K562 (cell line): Measurements from ENCODE around the gene CLDN14. TPM values are rescaled to one million over a fixed set of nuclear protein-coding genes. Genes with fewer than 3 reads are reported as not detected.

Experiments
- EP300 ChIP-seq: IDR thresholded peaks from 2 replicates; pipeline ENCODE4 v1.6.1; 2012; ENCODE audit warnings: low read length, improper control_type of control experiment
- ETV6 ChIP-seq, 3 experiments: fragments of 150-350 bp in 1 of 3; sonication (generic) in 1 of 3; formaldehyde crosslinking in 1 of 3; IDR thresholded peaks; 2 replicates each; pipeline versions ENCODE4 v1.6.1 to v1.8.0; 2014 to 2022; ENCODE audit warnings: borderline replicate concordance in 2 of 3, low read depth in 2 of 3, antibody characterized with exemption in 1 of 3, low read length in 1 of 3, mild to moderate bottlenecking in 1 of 3, missing genetic modification reagents in 1 of 3
- GABPB1 ChIP-seq: sonication (generic); formaldehyde crosslinking; IDR thresholded peaks from 2 replicates; pipeline ENCODE4 v1.8.0; 2022; ENCODE audit warnings: mild to moderate bottlenecking, missing genetic modification reagents
- KLF13 ChIP-seq: fragments of 450-650 bp; IDR thresholded peaks from 2 replicates; pipeline ENCODE4 v1.6.1; 2016; ENCODE audit warnings: missing genetic modification characterization, low read depth, mild to moderate bottlenecking, missing compliant biosample characterization, moderate library complexity, borderline replicate concordance
- MYC ChIP-seq, 2 experiments: fragments of 250-450 bp in 1 of 2; sonication (Bioruptor Pico) in 1 of 2; IDR thresholded peaks; 2 replicates each; pipeline versions ENCODE4 v1.5.1 to v1.6.1; 2012 to 2021; ENCODE audit warnings: low read depth in 2 of 2, borderline replicate concordance in 1 of 2, improper control_type of control experiment in 1 of 2, low read length in 1 of 2, mild to moderate bottlenecking in 1 of 2, moderate library complexity in 1 of 2
- NR2C1 ChIP-seq, 2 experiments: fragments of 450-650 bp; IDR thresholded peaks; 2 replicates each; pipeline ENCODE4 v1.6.1; 2017; ENCODE audit warnings: mild to moderate bottlenecking in 2 of 2, antibody characterized with exemption in 1 of 2, inconsistent platforms in 1 of 2, missing compliant biosample characterization in 1 of 2, missing genetic modification characterization in 1 of 2
- RAD21 ChIP-seq, 2 experiments: fragments of 250-450 bp in 1 of 2; fragments of 450-650 bp in 1 of 2; sonication (Bioruptor Pico) in 1 of 2; formaldehyde crosslinking in 1 of 2; IDR thresholded peaks in 1 of 2; conservative IDR thresholded peaks in 1 of 2; 2 replicates each; pipeline versions ENCODE4 v1.4.0 to v1.8.0; 2020 to 2022; ENCODE audit warnings: mild to moderate bottlenecking in 2 of 2, moderate library complexity in 1 of 2
- TFAP4 ChIP-seq: sonication (generic); formaldehyde crosslinking; IDR thresholded peaks from 2 replicates; pipeline ENCODE4 v1.8.0; 2022; ENCODE audit warnings: missing genetic modification reagents, mild to moderate bottlenecking, moderate library complexity, borderline replicate concordance
- ZC3H4 ChIP-seq: sonication (generic); formaldehyde crosslinking; IDR thresholded peaks from 2 replicates; pipeline ENCODE4 v1.9.0; 2021; ENCODE audit warnings: missing genetic modification reagents, borderline replicate concordance
- ZNF717 ChIP-seq: fragments of 250-450 bp; sonication (Bioruptor Pico); IDR thresholded peaks from 2 replicates; pipeline ENCODE4 v1.5.0; 2021
- polyA plus RNA-seq, 8 experiments: library from polyadenylated mRNA; depleted of rRNA in 4 of 8; stranded (reverse) in 5 of 8; unstranded in 3 of 8; fragments of >200 nt; fragmentation: Nextera tagmentation in 2 of 8; fragmentation: Illumina TruSeq in 1 of 8; extraction: Ambion mirVana in 2 of 8; extraction: Trizol in 1 of 8; gene quantifications; 2 replicates each; pipeline versions ENCODE4 v1.2.1 to v1.2.3, GENCODE V29; 2011 to 2014; ENCODE audit warnings: inconsistent platforms in 1 of 8, missing spikeins in 1 of 8
- total RNA-seq, 7 experiments: library from RNA; depleted of rRNA in 6 of 7; stranded (reverse); fragments of >200 nt in 6 of 7; fragmentation: Illumina TruSeq in 2 of 7; extraction: Trizol in 2 of 7; gene quantifications; 2 replicates each; pipeline versions ENCODE4 v1.2.1 to v1.2.3, GENCODE V29; 2011 to 2021; ENCODE audit warnings: low replicate concordance in 1 of 7
- TF ChIP-seq, protein P1 (sequence below): fragments of 450-650 bp; IDR thresholded peaks from 2 replicates; pipeline ENCODE4 v1.6.1; 2016; ENCODE audit warnings: mild to moderate bottlenecking
- TF ChIP-seq, protein P2 (sequence below): IDR thresholded peaks from 2 replicates; pipeline ENCODE4 v1.6.1; 2011; ENCODE audit not compliant: insufficient read length; ENCODE audit errors: extremely low read depth
- TF ChIP-seq, protein P3 (sequence below), 2 experiments: fragments of 450-650 bp; formaldehyde crosslinking in 1 of 2; IDR thresholded peaks; 2 replicates each; pipeline versions ENCODE4 v1.4.0 to v1.6.1; 2014 to 2020; ENCODE audit warnings: mild to moderate bottlenecking in 2 of 2, borderline replicate concordance in 1 of 2, low read depth in 1 of 2

CLDN14 gene
- total and polyA plus RNA-seq, 9 of the 15 experiments (the other 6 are each of a cell fraction or from before 2014, with no cell fraction given): not detected

GRCh38 chr21:36419996-36420395 lies 59.9 kb downstream of the CLDN14 start (continued):
- TF ChIP-seq, protein P1, sequence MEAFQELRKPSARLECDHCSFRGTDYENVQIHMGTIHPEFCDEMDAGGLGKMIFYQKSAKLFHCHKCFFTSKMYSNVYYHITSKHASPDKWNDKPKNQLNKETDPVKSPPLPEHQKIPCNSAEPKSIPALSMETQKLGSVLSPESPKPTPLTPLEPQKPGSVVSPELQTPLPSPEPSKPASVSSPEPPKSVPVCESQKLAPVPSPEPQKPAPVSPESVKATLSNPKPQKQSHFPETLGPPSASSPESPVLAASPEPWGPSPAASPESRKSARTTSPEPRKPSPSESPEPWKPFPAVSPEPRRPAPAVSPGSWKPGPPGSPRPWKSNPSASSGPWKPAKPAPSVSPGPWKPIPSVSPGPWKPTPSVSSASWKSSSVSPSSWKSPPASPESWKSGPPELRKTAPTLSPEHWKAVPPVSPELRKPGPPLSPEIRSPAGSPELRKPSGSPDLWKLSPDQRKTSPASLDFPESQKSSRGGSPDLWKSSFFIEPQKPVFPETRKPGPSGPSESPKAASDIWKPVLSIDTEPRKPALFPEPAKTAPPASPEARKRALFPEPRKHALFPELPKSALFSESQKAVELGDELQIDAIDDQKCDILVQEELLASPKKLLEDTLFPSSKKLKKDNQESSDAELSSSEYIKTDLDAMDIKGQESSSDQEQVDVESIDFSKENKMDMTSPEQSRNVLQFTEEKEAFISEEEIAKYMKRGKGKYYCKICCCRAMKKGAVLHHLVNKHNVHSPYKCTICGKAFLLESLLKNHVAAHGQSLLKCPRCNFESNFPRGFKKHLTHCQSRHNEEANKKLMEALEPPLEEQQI: no peak
- TF ChIP-seq EP300 (peak; percentile 38; the same call in 1 of the 2 replicates), KLF13 (tag) (peak; percentile 52; the same call in 1 of the 2 replicates), ZNF717 (CRISPR knock-in tag) (no peak), TFAP4 (CRISPR knock-in tag) (peak; percentile 28; the same call in 1 of the 2 replicates), MYC (IDR thresholded peaks at IDR 0.05; ENCODE audit: low read depth, low read length) (0 out of 2 replicates have a peak, but pooled peaks have one; percentile 41), MYC (CRISPR knock-in tag; IDR thresholded peaks at IDR 0.05; ENCODE audit: borderline replicate concordance, low read depth) (no peak), RAD21 (CRISPR knock-in tag; conservative IDR thresholded peaks at IDR 0.05 in 1 of 2, IDR thresholded peaks at IDR 0.05 in 1 of 2) (peak; percentile 88 to 96), ETV6 (IDR thresholded peaks at IDR 0.05; ENCODE audit: borderline replicate concordance in 1 of 2, low read depth in 2 of 2, low read length in 1 of 2) (no peak), ETV6 (CRISPR knock-in tag; IDR thresholded peaks at IDR 0.05; ENCODE audit: borderline replicate concordance) (no peak), GABPB1 (CRISPR knock-in tag) (peak; percentile 57), ZC3H4 (CRISPR knock-in tag) (no peak), NR2C1 (IDR thresholded peaks at IDR 0.05) (no peak), NR2C1 (tag; IDR thresholded peaks at IDR 0.05) (no peak)
- TF ChIP-seq, protein P2, sequence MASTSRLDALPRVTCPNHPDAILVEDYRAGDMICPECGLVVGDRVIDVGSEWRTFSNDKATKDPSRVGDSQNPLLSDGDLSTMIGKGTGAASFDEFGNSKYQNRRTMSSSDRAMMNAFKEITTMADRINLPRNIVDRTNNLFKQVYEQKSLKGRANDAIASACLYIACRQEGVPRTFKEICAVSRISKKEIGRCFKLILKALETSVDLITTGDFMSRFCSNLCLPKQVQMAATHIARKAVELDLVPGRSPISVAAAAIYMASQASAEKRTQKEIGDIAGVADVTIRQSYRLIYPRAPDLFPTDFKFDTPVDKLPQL: no peak
- TF ChIP-seq, protein P3, sequence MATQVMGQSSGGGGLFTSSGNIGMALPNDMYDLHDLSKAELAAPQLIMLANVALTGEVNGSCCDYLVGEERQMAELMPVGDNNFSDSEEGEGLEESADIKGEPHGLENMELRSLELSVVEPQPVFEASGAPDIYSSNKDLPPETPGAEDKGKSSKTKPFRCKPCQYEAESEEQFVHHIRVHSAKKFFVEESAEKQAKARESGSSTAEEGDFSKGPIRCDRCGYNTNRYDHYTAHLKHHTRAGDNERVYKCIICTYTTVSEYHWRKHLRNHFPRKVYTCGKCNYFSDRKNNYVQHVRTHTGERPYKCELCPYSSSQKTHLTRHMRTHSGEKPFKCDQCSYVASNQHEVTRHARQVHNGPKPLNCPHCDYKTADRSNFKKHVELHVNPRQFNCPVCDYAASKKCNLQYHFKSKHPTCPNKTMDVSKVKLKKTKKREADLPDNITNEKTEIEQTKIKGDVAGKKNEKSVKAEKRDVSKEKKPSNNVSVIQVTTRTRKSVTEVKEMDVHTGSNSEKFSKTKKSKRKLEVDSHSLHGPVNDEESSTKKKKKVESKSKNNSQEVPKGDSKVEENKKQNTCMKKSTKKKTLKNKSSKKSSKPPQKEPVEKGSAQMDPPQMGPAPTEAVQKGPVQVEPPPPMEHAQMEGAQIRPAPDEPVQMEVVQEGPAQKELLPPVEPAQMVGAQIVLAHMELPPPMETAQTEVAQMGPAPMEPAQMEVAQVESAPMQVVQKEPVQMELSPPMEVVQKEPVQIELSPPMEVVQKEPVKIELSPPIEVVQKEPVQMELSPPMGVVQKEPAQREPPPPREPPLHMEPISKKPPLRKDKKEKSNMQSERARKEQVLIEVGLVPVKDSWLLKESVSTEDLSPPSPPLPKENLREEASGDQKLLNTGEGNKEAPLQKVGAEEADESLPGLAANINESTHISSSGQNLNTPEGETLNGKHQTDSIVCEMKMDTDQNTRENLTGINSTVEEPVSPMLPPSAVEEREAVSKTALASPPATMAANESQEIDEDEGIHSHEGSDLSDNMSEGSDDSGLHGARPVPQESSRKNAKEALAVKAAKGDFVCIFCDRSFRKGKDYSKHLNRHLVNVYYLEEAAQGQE (IDR thresholded peaks at IDR 0.05; ENCODE audit: borderline replicate concordance): peak; percentile 81
- TF ChIP-seq, protein P3 (CRISPR knock-in tag; IDR thresholded peaks at IDR 0.05; ENCODE audit: low read depth): no peak
